Spleen (tissue), 11 donors: ENCODE data around the gene C2CD2. TPM values are rescaled to one million over a fixed set of nuclear protein-coding genes. Genes with fewer than 3 reads are reported as not detected.

Source experiments
- DNase-seq: peaks from one replicate; pipeline ENCODE4 v3.0.0-alpha.2; 2020
- H3K27ac ChIP-seq, 8 donors: fragments of 200-600 bp; sonication (generic) in 7 of 8; 1 replicate in 4 of 8; 2 replicates in 4 of 8; pipeline versions ENCODE4 v1.5.0 to v1.8.0; 2016 to 2021; ENCODE audit warnings: inconsistent platforms in 4 of 8, mild to moderate bottlenecking in 4 of 8, moderate library complexity in 1 of 8
- H3K27me3 ChIP-seq, 7 donors: fragments of 200-600 bp; sonication (generic) in 6 of 7; replicated peaks in 1 of 7; 1 replicate in 4 of 7; 2 replicates in 3 of 7; pipeline versions ENCODE4 v1.5.0 to v1.8.0; 2016 to 2021; ENCODE audit warnings: inconsistent platforms in 3 of 7, mild to moderate bottlenecking in 1 of 7
- H3K36me3 ChIP-seq, 6 donors: fragments of 200-600 bp; sonication (generic) in 5 of 6; 1 replicate in 4 of 6; 2 replicates in 2 of 6; pipeline versions ENCODE4 v1.5.0 to v1.8.0; 2016 to 2021; ENCODE audit warnings: inconsistent platforms in 2 of 6
- H3K4me1 ChIP-seq, 6 donors: fragments of 200-600 bp; sonication (generic) in 5 of 6; 1 replicate in 3 of 6; 2 replicates in 3 of 6; pipeline versions ENCODE4 v1.5.0 to v1.8.0; 2016 to 2021; ENCODE audit warnings: inconsistent platforms in 3 of 6
- H3K4me3 ChIP-seq, 8 donors: fragments of 200-600 bp; sonication (generic) in 7 of 8; 1 replicate in 4 of 8; 2 replicates in 4 of 8; pipeline versions ENCODE4 v1.5.0 to v1.8.0; 2016 to 2021; ENCODE audit warnings: inconsistent platforms in 4 of 8, mild to moderate bottlenecking in 4 of 8, moderate library complexity in 2 of 8
- H3K9me3 ChIP-seq, 8 donors: fragments of 200-600 bp; sonication (generic) in 7 of 8; 1 replicate in 4 of 8; 2 replicates in 4 of 8; pipeline versions ENCODE4 v1.5.0 to v1.8.0; 2016 to 2021; ENCODE audit warnings: inconsistent platforms in 4 of 8
- POLR2A ChIP-seq, 3 donors: fragments of 450-650 bp; IDR thresholded peaks; one replicate each; pipeline ENCODE4 v1.5.1; 2017; ENCODE audit warnings: antibody characterized with exemption in 3 of 3, mild to moderate bottlenecking in 1 of 3
- POLR2AphosphoS5 ChIP-seq, 3 donors: sonication (generic); formaldehyde crosslinking; IDR thresholded peaks; one replicate each; pipeline ENCODE4 v1.5.1; 2017; ENCODE audit warnings: antibody characterized with exemption in 3 of 3
- whole genome bisulfite sequencing, 5 donors: extraction: QIAGEN DNeasy Blood & Tissue Kit in 3 of 5; methylation state at CpG; one replicate each; pipeline versions ENCODE4 v1.1.5 to v1.1.7; 2013 to 2018; 5-methylcytosine and 5-hydroxymethylcytosine counted together
- intact Hi-C: fragments of 100-400 bp; cut with DNase I; formaldehyde crosslinking; loops from one replicate; pipeline ENCODE4 v1.15.0; 2023; ENCODE audit warnings: low total_unique reads
- polyA plus RNA-seq, 3 donors: library from polyadenylated mRNA; stranded (reverse); fragments of 200-250 nt; gene quantifications; one replicate each; pipeline ENCODE4 v1.2.1, GENCODE V29; 2013
- total RNA-seq, 7 donors: library from RNA; depleted of rRNA in 3 of 7; stranded (reverse); fragments of >200 nt in 3 of 7; fragmentation: NEBNext Ultra II Directional in 4 of 7; extraction: Animal tissue kit (Norgen Biotek cat#: 25700) in 4 of 7; gene quantifications; one replicate each; pipeline versions ENCODE4 v1.1.0 to v1.2.1, GENCODE V29; 2016 to 2021
- TF ChIP-seq, protein P1 (sequence below), 11 experiments: fragments of 200-600 bp in 7 of 11; fragments of 450-650 bp in 4 of 11; sonication (generic) in 4 of 11; IDR thresholded peaks in 8 of 11; conservative IDR thresholded peaks in 3 of 11; 1 replicate in 7 of 11; 2 replicates in 4 of 11; pipeline versions ENCODE4 v1.4.0 to v1.8.0; 2016 to 2021; ENCODE audit warnings: antibody characterized with exemption in 11 of 11, inconsistent platforms in 4 of 11, mild to moderate bottlenecking in 1 of 11
- donor health status: healthy with polysubstance abuse.
- donor health status: DM: no; HTN: no; CAD: no; lungs with moderate emphysema.
- donor health status: DM: no; HTN: no; CAD: no.
- donor health status: Bipolar disorder and iron deficiency.
- donor health status: healthy.
- donor health status: DM: no; HTN: no; CAD: no.
- donor health status: DM: yes; HTN: yes; CAD: no.

The C2CD2 gene
- total and polyA plus RNA-seq, 10 donors = 12.9 to 163 (median 98.9) TPM

- peak overlapping the region in 1 of 8 donors; percentile 44 for H3K4me3 ChIP-seq
- 27 to 44% (median 36%) methylated on average over 10 to 18 of the region's 18 CpGs for WGBS, 5 donors
- H3K27ac ChIP-seq = peak overlapping the region; percentile 40 to 91 (median 78)
- H3K36me3 ChIP-seq = no peaks in the 10 kb centered on the region
- intact Hi-C loops = no loop called here
- H3K4me1 ChIP-seq = peaks cover 28 to 69% (median 62%) of the 10 kb centered on the region in 6 donors
- TF ChIP-seq, protein P1, sequence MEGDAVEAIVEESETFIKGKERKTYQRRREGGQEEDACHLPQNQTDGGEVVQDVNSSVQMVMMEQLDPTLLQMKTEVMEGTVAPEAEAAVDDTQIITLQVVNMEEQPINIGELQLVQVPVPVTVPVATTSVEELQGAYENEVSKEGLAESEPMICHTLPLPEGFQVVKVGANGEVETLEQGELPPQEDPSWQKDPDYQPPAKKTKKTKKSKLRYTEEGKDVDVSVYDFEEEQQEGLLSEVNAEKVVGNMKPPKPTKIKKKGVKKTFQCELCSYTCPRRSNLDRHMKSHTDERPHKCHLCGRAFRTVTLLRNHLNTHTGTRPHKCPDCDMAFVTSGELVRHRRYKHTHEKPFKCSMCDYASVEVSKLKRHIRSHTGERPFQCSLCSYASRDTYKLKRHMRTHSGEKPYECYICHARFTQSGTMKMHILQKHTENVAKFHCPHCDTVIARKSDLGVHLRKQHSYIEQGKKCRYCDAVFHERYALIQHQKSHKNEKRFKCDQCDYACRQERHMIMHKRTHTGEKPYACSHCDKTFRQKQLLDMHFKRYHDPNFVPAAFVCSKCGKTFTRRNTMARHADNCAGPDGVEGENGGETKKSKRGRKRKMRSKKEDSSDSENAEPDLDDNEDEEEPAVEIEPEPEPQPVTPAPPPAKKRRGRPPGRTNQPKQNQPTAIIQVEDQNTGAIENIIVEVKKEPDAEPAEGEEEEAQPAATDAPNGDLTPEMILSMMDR (IDR thresholded peaks at IDR 0.05 in 8 of 11, conservative IDR thresholded peaks at IDR 0.05 in 3 of 11) = no peak
- TF ChIP-seq POLR2A (IDR thresholded peaks at IDR 0.05) (no peak), POLR2AphosphoS5 (IDR thresholded peaks at IDR 0.05) (peak in 2 of 3 donors; percentile 67 to 82)
- DNase-seq = peak; percentile 81
- H3K27me3 ChIP-seq = no peaks in the 10 kb centered on the region
- no peaks in the 10 kb centered on the region for H3K9me3 ChIP-seq
These were observed 21.1 kb downstream of the C2CD2 start for GRCh38 chr21:41932576-41933312.

GRCh38 chr21:41932191-41932575, 21.6 kb downstream of the C2CD2 start:
- DNase-seq = peak; percentile 51
- H3K4me1 ChIP-seq = peaks cover 30 to 74% (median 68%) of the 10 kb centered on the region in 6 donors
- H3K27ac ChIP-seq = peak overlapping the region; percentile 31 to 91 (median 72)

GRCh38 chr21:41931041-41931451, 22.8 kb downstream of the C2CD2 start:
- Histone ChIP-seq H3K27me3 (no peaks in the 10 kb centered on the region), H3K27ac (peak overlapping the region in 4 of 8 donors; percentile 11 to 91 (median 60)), H3K9me3 (no peaks in the 10 kb centered on the region), H3K4me3 (no peak overlapping the region), H3K36me3 (no peaks in the 10 kb centered on the region), H3K4me1 (peaks cover 37 to 86% (median 77%) of the 10 kb centered on the region in 6 donors)
- DNase-seq = peak; percentile 66
- TF ChIP-seq, protein P1 (IDR thresholded peaks at IDR 0.05 in 8 of 11, conservative IDR thresholded peaks at IDR 0.05 in 3 of 11) = no peak
- 54 to 71% (median 62%) methylated on average over 4 to 8 of the region's 8 CpGs for WGBS, 5 donors
- intact Hi-C loops = no loop called here

More at GRCh38 chr21:41932191-41932575, 21.6 kb downstream of the C2CD2 start:
- Histone ChIP-seq H3K4me3 (peak overlapping the region in 1 of 8 donors; percentile 1), H3K9me3 (no peaks in the 10 kb centered on the region), H3K36me3 (no peaks in the 10 kb centered on the region), H3K27me3 (no peaks in the 10 kb centered on the region)
- intact Hi-C loops = no loop called here
- TF ChIP-seq POLR2A (IDR thresholded peaks at IDR 0.05) (no peak), POLR2AphosphoS5 (IDR thresholded peaks at IDR 0.05) (no peak)
- TF ChIP-seq, protein P1 (IDR thresholded peaks at IDR 0.05 in 8 of 11, conservative IDR thresholded peaks at IDR 0.05 in 3 of 11) = no peak
- WGBS, 5 donors = 42 to 59% (median 50%) methylated on average over 7 to 13 of the region's 13 CpGs

- H3K4me1 ChIP-seq = peaks cover 52 to 97% (median 91%) of the 10 kb centered on the region in 6 donors
- 31 to 49% (median 44%) methylated on average over 5 of the region's 5 CpGs for WGBS, 5 donors
- peak overlapping the region in 7 of 8 donors; percentile 5 to 91 (median 89) for H3K27ac ChIP-seq
- intact Hi-C loops = no loop called here
- no peaks in the 10 kb centered on the region for H3K27me3 ChIP-seq
- H3K4me3 ChIP-seq = no peak overlapping the region
- no peaks in the 10 kb centered on the region for H3K36me3 ChIP-seq
- peak; percentile 76 for DNase-seq
- no peaks in the 10 kb centered on the region for H3K9me3 ChIP-seq
- TF ChIP-seq, protein P1 (IDR thresholded peaks at IDR 0.05 in 8 of 11, conservative IDR thresholded peaks at IDR 0.05 in 3 of 11) = no peak
- no peak for TF ChIP-seq POLR2AphosphoS5 (IDR thresholded peaks at IDR 0.05)
- no peak for TF ChIP-seq POLR2A (IDR thresholded peaks at IDR 0.05)
These were observed 24.6 kb downstream of the C2CD2 start for GRCh38 chr21:41929248-41929647.
